Activated T-cell treated with anti-CD3 and anti-CD28 coated beads, Interleukin-2, amount 50 U/mL, for 1 hour (primary cell): ENCODE results near the gene GGTA1.
"Not testable (repeated sequence)": the region's sequence is repeated elsewhere in the genome, so short reads cannot be mapped to it uniquely, and the experiment has no call there.

Source experiments
- DNase-seq: peaks from one replicate; pipeline ENCODE4 v3.0.0-alpha.2; 2020

Gene GGTA1

DNA sequence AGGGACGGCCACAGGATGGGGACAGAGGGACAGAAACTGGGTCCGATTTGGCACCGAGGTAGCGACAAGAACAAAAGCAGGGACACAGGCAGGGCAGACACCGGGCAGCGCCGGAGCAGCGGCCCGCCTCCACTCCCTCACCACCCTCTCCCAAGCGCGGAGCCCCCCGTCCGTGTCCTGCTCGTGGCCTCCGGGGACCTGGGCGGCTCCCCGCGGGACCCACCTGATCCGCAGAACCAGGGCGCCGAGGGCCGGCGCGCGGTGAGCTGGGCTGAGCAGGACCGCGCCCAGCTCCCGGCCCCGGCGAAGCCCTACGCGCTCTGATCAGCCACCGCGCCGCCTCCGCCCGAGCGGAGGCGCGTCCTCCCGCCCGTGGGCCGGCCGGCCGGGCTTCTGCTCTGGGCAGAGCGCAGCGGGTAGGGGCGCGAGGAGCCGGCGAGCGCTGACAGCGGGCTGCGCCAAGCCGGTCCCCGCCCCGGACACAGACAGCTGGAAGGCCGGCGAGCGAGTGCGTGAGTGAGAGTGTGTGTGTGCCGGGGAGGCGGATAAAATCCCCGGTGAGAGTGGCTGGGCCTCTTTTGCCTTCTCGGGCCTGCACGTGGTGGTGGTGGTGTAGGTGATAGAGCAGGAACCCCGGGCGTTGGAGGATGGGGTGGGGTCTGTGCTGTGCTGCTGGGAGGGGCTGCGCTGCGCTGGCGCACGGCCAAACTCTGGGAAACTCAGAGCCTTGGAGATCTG lies at the start of gene GGTA1:
Gene GGTA1, minus strand, starts transcription at position 418 of the 738 bp plus-strand sequence. CDS start 31,922 bp downstream, outside the sequence.
- no peak for DNase-seq

GRCh38 chr9:121548666-121549065 lies 49.0 kb upstream of the GGTA1 start:
- no peak for DNase-seq

- DNase-seq: peak; percentile 61
Observed at GRCh38 chr9:121545875-121546423, 46.3 kb upstream of the GGTA1 start.

DNA sequence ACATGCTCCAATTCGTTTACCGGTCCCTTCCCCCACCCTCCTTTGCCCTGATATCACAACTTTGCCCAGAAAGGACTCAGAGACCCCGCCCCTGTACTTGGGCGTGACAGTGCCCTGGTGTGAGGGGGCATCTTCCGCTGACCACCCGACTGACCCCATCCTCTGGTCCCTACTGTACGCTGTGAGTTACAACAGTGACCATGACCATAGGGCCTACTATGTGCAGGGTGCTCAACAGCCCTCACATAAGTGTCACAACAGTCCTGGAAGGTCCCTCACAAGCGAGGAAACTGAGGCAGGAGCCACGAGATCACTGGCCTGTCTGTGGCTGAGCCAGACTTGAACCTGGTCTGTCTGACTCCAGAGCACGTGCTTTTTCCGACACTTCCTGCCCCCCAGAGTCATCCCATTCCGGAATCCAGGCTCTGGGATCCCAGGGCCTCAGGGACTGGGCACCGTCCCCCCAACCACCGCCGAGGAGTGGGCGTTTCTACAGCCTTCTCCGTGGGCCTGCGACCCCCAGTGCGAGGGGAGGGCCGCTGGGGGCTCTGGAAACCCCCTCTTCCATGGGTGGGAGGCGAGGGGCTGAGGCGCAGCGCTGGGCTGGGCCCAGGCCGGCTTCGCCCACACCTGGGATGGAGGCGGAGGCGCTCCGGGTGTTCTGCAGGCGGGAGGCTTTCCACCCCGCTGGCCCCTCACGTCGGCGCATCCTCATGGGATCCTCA lies 45.7 kb upstream of the GGTA1 start:
- DNase-seq: no peak

- no peak for DNase-seq
Observed at GRCh38 chr9:121542025-121542424, 42.4 kb upstream of the GGTA1 start.

GRCh38 chr9:121541256-121541655 lies 41.6 kb upstream of the GGTA1 start:
- no peak for DNase-seq

DNA sequence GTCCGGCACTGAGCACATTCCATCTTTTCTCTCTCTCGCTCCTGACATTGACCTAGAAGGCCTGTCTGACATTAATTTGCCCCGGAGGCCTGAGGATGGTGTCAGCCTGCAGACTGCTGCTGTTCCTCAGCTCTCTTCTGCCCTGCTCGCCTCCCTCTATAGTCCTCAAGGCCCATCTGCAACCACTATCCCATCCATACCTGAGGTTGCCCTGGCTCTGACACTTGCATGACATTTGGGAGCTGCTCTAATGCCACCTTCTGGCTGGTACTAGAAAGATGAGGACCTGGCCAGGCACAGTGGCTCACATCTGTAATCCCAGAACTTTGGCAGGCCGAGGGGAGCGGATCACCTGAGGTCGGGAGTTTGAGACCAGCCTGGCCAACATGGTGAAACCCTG lies 38.6 kb upstream of the GGTA1 start:
- no peak for DNase-seq

DNA sequence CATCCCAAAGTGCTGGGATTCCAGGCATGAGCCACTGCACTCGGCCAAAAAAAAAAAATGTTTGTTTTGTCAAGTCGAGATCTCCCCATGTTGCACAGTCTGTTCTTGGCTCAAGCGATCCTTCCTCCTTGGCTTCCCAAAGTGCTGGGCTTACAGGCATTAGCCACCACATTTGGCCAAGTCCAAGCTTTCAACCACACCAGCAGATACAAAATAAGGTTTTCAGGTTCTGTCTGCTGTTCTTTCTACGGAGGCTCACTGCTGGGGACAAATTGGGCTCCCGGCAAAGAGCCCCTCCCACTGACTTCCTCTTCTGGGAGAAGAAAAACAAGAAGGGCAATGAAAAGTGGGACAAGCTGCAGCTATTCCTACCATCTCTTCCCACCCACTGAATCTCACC lies 37.6 kb upstream of the GGTA1 start:
- DNase-seq: no peak

GRCh38 chr9:121532881-121533280 lies 33.2 kb upstream of the GGTA1 start:
- no peak for DNase-seq

GRCh38 chr9:121529237-121529987 lies 29.8 kb upstream of the GGTA1 start:
- no peak for DNase-seq

DNA sequence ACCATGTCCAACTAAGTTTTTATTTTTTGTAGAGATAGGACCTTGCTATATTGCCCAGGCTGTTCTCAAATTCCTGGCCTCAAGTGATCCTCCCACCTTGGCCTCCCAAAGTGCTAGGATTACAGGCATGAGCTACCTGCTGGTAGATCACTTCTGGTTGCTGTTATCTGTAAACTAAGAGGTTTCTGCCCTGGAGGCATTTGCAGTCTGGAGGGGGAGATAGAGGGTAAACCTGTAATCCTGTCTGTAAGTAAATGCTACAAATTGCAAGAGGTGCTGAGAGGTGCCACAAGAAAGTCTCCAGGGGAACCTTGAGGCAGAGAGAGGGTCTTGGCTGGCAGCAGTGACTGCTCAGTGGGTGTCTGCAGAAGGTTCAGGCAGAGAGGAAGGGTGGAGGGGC lies 29.0 kb upstream of the GGTA1 start:
- no peak for DNase-seq

DNA sequence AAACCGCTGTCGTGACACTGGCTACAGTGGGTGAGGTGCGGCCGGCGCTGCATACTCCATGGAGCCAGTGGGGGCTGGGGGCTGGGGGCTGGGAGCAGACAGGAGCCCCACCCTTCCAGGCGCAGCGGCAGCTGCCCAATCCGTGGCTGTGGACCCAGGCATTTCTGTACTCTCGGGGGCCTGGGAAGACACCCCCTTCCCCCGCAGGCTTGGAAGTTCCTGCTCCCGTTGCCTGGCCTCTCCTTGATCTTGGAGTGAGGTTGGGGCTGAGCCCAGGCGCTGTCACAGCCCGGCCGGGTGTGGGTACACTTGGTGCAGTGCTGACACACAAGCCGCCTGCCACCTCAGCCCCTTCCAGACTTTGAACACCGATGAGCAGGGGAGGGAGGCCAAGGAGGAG lies 27.7 kb upstream of the GGTA1 start:
- DNase-seq: no peak

- DNase-seq: not testable (repeated sequence)
Observed at GRCh38 chr9:121519688-121520087, 20.0 kb upstream of the GGTA1 start.

DNA sequence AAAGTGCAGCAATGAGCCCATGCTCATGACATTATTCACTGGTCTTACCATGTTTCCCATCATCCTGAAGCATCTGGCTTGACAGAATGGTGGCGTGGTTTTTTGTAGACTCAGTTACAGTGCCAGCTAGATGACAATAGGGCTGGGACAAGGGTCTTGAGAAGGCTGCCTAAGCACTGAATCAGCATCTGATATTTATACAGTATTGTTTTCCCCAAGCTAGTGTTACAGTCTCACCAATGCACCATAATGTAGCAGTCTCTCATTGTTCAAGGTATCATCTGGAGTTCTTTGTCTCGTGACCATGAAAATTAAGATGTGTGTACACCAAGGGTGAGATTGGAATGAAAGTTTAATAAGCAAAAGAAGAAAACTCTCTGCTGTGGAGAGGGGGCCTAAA lies 19.0 kb upstream of the GGTA1 start:
- DNase-seq: no peak

- not testable (repeated sequence) for DNase-seq
Observed at GRCh38 chr9:121513166-121513565, 13.5 kb upstream of the GGTA1 start.

DNA sequence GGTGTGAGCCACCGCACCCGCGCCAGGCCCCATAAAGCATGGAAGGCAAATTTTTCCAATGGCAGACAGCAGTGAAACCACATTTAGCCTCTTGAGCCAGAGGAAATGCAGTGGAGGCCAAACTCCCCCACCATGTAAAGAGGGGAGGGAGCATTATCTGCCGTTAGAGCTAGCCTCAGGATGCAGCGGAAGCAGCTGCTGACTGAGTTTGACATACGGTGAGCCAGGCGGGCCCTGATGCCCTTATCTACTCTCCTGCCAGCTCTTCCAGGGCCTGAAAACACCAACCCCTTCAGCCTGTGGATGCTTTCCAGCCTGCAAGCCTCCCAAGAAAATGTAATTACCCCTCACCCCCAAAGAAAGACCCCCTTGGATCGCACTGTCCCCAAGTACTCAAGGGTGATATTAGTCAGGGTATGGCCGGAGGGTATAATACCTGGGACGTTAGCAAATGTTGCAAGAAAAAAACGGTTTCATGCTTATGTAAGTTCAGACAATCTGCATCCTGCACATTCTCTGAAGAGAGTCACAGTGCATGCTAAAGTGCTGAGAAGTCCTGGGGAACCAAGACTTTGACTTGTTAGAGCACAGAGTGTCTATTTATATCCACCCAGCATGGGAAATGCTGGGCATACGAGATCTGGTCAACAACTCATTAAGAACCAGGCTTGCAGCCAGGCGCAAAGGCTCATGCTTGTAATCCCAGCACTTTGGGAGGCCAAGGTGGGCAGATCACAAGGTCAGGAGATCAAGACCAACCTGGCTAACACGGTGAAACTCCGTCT lies 11.3 kb upstream of the GGTA1 start:
- no peak for DNase-seq

DNA sequence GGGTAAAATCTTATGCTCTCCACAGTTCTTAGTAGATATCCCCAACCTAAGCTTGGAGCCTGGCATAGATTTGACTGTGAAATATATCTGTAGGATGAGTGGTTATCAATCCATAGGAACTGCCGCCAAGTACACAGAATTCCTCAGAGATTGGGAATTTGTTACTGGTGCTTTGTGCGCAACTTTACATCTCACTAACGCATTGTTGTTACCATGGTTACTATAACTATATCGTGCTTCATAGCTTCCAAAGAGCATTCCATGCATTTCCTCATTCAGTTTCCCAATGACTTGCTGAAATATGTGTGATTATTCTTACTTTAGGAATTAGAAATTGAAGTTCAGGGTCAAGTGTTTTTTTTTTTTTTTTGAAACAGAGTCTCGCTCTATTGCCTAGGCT lies 9.5 kb upstream of the GGTA1 start:
- DNase-seq: no peak

GRCh38 chr9:121508415-121508814 lies 8.8 kb upstream of the GGTA1 start:
- DNase-seq: no peak

- DNase-seq: no peak
Observed at GRCh38 chr9:121505903-121506735, 6.5 kb upstream of the GGTA1 start.

DNA sequence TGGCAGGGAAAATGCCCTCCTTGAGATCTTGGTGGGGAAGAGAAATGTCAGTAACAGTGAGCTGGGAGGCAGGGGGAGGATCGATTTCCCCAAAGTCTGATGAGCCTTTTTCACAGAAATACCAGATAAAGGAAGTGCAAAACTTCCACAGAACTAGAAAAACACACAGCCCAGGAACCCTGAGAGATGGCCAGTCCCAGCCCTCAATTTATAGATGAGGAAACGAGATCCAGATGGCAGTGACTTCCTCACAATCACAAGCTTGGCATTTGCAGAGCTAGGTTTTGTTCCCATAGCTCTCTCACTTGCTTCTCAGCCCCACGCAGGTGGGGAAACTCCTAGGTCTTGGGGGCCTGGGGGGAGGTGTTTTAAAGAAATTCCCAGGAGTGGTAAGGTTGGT lies 3.8 kb upstream of the GGTA1 start:
- no peak for DNase-seq

DNA sequence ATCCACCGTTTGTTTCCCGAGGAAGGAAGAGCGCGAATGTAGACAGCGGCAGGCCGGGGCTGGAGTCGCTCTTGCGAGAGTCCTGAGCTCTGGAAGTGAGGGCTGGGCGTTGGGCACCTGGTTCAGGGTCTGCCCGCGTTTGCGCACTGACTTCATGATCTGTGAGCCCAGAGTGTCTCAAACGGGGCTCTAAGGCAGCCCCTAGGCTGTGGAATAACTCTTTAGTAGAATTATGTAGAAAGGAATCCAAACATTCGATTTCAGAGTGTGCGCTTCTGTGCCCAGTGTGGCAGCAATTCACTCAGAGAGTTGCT lies 478 bp upstream of the GGTA1 start:
- no peak for DNase-seq

GRCh38 chr9:121499177-121499426 lies 542 bp downstream of the GGTA1 start:
- DNase-seq: no peak
